H1 (cell line): Measurements from ENCODE around the gene RPS6KA2.

Experiments used
- BACH1 ChIP-seq: IDR thresholded peaks from 2 replicates; pipeline ENCODE4 v1.6.1; 2012; ENCODE audit warnings: low read length, improper control_type of control experiment
- CHD7 ChIP-seq: fragments of 300-600 bp; sonication (generic); IDR thresholded peaks from 2 replicates; pipeline ENCODE4 v1.7.1; 2012; ENCODE audit warnings: low read length, moderate library complexity, mild to moderate bottlenecking, inconsistent platforms; ENCODE audit not compliant: insufficient replicate concordance
- EZH2 ChIP-seq: fragments of 200-600 bp; sonication (generic); IDR thresholded peaks from 2 replicates; pipeline ENCODE4 v1.7.1; 2012; ENCODE audit warnings: low read depth, mild to moderate bottlenecking, moderate library complexity, low read length, inconsistent platforms; ENCODE audit not compliant: severe bottlenecking
- FOSL1 ChIP-seq: IDR thresholded peaks from 2 replicates; pipeline ENCODE4 v1.6.1; 2011; ENCODE audit warnings: mild to moderate bottlenecking, low read depth, low read length, moderate library complexity; ENCODE audit not compliant: insufficient read depth
- KDM5A ChIP-seq: fragments of 200-600 bp; IDR thresholded peaks from 2 replicates; pipeline ENCODE4 v1.7.1; 2012; ENCODE audit warnings: mild to moderate bottlenecking, low read length, inconsistent platforms, mixed read lengths
- MAFK ChIP-seq: IDR thresholded peaks from 2 replicates; pipeline ENCODE4 v1.6.1; 2012; ENCODE audit warnings: low read depth, mild to moderate bottlenecking, improper control_type of control experiment, low read length
- NRF1 ChIP-seq: IDR thresholded peaks from 2 replicates; pipeline ENCODE4 v1.6.1; 2011; ENCODE audit warnings: mild to moderate bottlenecking, low read depth, low read length, improper control_type of control experiment
- PHF8 ChIP-seq: fragments of 200-600 bp; sonication (generic); conservative IDR thresholded peaks from 2 replicates; pipeline ENCODE4 v1.7.1; 2012; ENCODE audit warnings: low read depth, mild to moderate bottlenecking, inconsistent platforms, low read length, moderate library complexity
- POLR2AphosphoS5 ChIP-seq: IDR thresholded peaks from 2 replicates; pipeline ENCODE4 v1.6.1; 2011; ENCODE audit warnings: low read depth, low read length
- TBP ChIP-seq: IDR thresholded peaks from 2 replicates; pipeline ENCODE4 v1.6.1; 2011; ENCODE audit warnings: low read depth, low read length, improper control_type of control experiment
- ZNF274 ChIP-seq: IDR thresholded peaks from 2 replicates; pipeline ENCODE4 v1.7.0; 2012; ENCODE audit warnings: low read length, borderline replicate concordance; ENCODE audit errors: extremely low read depth
- TF ChIP-seq, protein P1 (sequence below), 3 experiments: IDR thresholded peaks; 1 replicate in 2 of 3; 2 replicates in 1 of 3; pipeline versions ENCODE4 v1.5.1 to v1.6.1; 2011; ENCODE audit warnings: low read length in 3 of 3, mild to moderate bottlenecking in 3 of 3, inconsistent platforms in 2 of 3, low read depth in 1 of 3, moderate library complexity in 1 of 3; ENCODE audit not compliant: insufficient read depth in 1 of 3; ENCODE audit errors: control extremely low read depth in 1 of 3
- TF ChIP-seq, protein P2 (sequence below): IDR thresholded peaks from 2 replicates; pipeline ENCODE4 v1.6.1; 2011; ENCODE audit warnings: low read length, improper control_type of control experiment

- TF ChIP-seq ZNF274 (no peak), NRF1 (no peak), KDM5A (no peak), MAFK (no peak), POLR2AphosphoS5 (no peak), EZH2 (no peak), TBP (no peak), CHD7 (no peak), FOSL1 (no peak), BACH1 (no peak), PHF8 (no peak)
- TF ChIP-seq, protein P1, sequence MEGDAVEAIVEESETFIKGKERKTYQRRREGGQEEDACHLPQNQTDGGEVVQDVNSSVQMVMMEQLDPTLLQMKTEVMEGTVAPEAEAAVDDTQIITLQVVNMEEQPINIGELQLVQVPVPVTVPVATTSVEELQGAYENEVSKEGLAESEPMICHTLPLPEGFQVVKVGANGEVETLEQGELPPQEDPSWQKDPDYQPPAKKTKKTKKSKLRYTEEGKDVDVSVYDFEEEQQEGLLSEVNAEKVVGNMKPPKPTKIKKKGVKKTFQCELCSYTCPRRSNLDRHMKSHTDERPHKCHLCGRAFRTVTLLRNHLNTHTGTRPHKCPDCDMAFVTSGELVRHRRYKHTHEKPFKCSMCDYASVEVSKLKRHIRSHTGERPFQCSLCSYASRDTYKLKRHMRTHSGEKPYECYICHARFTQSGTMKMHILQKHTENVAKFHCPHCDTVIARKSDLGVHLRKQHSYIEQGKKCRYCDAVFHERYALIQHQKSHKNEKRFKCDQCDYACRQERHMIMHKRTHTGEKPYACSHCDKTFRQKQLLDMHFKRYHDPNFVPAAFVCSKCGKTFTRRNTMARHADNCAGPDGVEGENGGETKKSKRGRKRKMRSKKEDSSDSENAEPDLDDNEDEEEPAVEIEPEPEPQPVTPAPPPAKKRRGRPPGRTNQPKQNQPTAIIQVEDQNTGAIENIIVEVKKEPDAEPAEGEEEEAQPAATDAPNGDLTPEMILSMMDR (IDR thresholded peaks at IDR 0.05; ENCODE audit: control extremely low read depth in 1 of 3, insufficient read depth in 1 of 3, low read depth in 1 of 3, low read length in 3 of 3), result no peak
- TF ChIP-seq, protein P2, sequence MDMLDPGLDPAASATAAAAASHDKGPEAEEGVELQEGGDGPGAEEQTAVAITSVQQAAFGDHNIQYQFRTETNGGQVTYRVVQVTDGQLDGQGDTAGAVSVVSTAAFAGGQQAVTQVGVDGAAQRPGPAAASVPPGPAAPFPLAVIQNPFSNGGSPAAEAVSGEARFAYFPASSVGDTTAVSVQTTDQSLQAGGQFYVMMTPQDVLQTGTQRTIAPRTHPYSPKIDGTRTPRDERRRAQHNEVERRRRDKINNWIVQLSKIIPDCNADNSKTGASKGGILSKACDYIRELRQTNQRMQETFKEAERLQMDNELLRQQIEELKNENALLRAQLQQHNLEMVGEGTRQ, result no peak
Measured at GRCh38 chr6:166635013-166635970, 8.2 kb upstream of the RPS6KA2 start.
